OCI-LY1 (cell line): ENCODE data around the gene CMIP.

Source experiments
- H2AFZ ChIP-seq: fragments of 200-600 bp; sonication (generic), shearing (Covaris generic); 2 replicates; pipeline ENCODE4 v1.6.0; 2014; ENCODE audit warnings: antibody characterized with exemption, mild to moderate bottlenecking, low read length
- H3F3A ChIP-seq: fragments of 200-600 bp; sonication (generic), shearing (Covaris generic); 2 replicates; pipeline ENCODE4 v1.6.0; 2014; ENCODE audit warnings: mild to moderate bottlenecking, antibody characterized with exemption, low read length, moderate library complexity; ENCODE audit not compliant: insufficient read depth
- H3K27ac ChIP-seq: fragments of 200-600 bp; sonication (generic); 2 replicates; pipeline ENCODE4 v1.5.1; 2014; ENCODE audit warnings: low read length, mixed run types, mild to moderate bottlenecking, low read depth; ENCODE audit not compliant: poor library complexity, severe bottlenecking
- H3K27me3 ChIP-seq: fragments of 200-600 bp; sonication (generic); 2 replicates; pipeline ENCODE4 v1.6.0; 2014; ENCODE audit warnings: antibody characterized with exemption, mild to moderate bottlenecking, low read length, moderate library complexity; ENCODE audit not compliant: insufficient read depth
- H3K36me3 ChIP-seq: fragments of 200-600 bp; sonication (generic); 2 replicates; pipeline ENCODE4 v1.6.1; 2014; ENCODE audit warnings: mild to moderate bottlenecking, antibody characterized with exemption, low read length, moderate library complexity, mixed read lengths; ENCODE audit not compliant: insufficient read depth
- H3K4me1 ChIP-seq: fragments of 200-600 bp; sonication (generic); 2 replicates; pipeline ENCODE4 v1.5.1; 2014; ENCODE audit warnings: mild to moderate bottlenecking, low read length, moderate library complexity; ENCODE audit not compliant: insufficient read depth, severe bottlenecking
- H3K4me2 ChIP-seq: fragments of 200-600 bp; sonication (generic), shearing (Covaris generic); 2 replicates; pipeline ENCODE4 v1.6.1; 2014; ENCODE audit warnings: low read length
- H3K4me3 ChIP-seq: fragments of 200-600 bp; sonication (generic); 2 replicates; pipeline ENCODE4 v1.5.1; 2014; ENCODE audit warnings: low read length, low read depth, mild to moderate bottlenecking, mixed read lengths; ENCODE audit not compliant: poor library complexity, severe bottlenecking
- H3K79me2 ChIP-seq: fragments of 200-600 bp; shearing (Covaris generic); 2 replicates; pipeline ENCODE4 v1.6.1; 2016; ENCODE audit warnings: mixed run types, low read length, mixed read lengths; ENCODE audit not compliant: insufficient read depth
- H3K9ac ChIP-seq: fragments of 200-600 bp; sonication (generic), shearing (Covaris generic); 2 replicates; pipeline ENCODE4 v1.6.1; 2014; ENCODE audit warnings: mild to moderate bottlenecking, low read length, mixed read lengths
- H3K9me2 ChIP-seq: fragments of 200-600 bp; sonication (generic), shearing (Covaris generic); 2 replicates; pipeline ENCODE4 v1.6.1; 2014; ENCODE audit warnings: low read depth, mild to moderate bottlenecking, low read length, mixed read lengths
- H3K9me3 ChIP-seq: fragments of 200-600 bp; shearing (Covaris generic); 2 replicates; pipeline ENCODE4 v1.6.1; 2014; ENCODE audit warnings: low read length, mixed read lengths
- H4K20me1 ChIP-seq: fragments of 200-600 bp; sonication (generic), shearing (Covaris generic); 2 replicates; pipeline ENCODE4 v1.6.0; 2016; ENCODE audit warnings: mild to moderate bottlenecking, low read length; ENCODE audit not compliant: insufficient read depth
- EZH2 ChIP-seq: fragments of 200-600 bp; sonication (generic), shearing (Covaris generic); IDR thresholded peaks from 2 replicates; pipeline ENCODE4 v1.8.0; 2017; ENCODE audit warnings: borderline replicate concordance, mixed run types, mild to moderate bottlenecking, antibody characterized with exemption, low read length, moderate library complexity, mixed read lengths
- TF ChIP-seq, protein P1 (sequence below): fragments of 200-600 bp; sonication (generic), shearing (Covaris generic); IDR thresholded peaks from 2 replicates; pipeline ENCODE4 v1.5.1; 2017; ENCODE audit warnings: mild to moderate bottlenecking, antibody characterized with exemption, low read length, moderate library complexity, mixed read lengths

CMIP gene

DNA sequence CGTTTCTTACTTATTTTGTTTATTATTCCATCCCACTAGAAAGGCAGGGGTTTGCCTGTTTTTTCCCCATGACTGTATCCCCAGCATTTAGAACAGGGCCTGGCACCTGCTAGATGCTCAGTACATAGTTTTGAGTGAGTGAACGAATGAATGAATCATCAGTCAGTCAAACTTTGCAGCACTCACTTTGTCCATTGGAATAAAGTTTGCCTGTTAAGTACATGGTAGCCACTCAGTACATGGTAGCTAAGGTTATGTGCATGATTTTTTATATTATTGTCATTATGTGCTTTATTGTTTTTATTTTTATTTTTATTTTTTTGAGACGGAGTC lies 88.5 kb downstream of the CMIP start:
- H3K9me3 ChIP-seq = no peaks in the 10 kb centered on the region
- H3K4me3 ChIP-seq = no peak overlapping the region
- peaks cover 12% of the 10 kb centered on the region; the same call in 1 of the 2 replicates for H3K36me3 ChIP-seq
- H3K9ac ChIP-seq = no peak overlapping the region
- TF ChIP-seq, protein P1, sequence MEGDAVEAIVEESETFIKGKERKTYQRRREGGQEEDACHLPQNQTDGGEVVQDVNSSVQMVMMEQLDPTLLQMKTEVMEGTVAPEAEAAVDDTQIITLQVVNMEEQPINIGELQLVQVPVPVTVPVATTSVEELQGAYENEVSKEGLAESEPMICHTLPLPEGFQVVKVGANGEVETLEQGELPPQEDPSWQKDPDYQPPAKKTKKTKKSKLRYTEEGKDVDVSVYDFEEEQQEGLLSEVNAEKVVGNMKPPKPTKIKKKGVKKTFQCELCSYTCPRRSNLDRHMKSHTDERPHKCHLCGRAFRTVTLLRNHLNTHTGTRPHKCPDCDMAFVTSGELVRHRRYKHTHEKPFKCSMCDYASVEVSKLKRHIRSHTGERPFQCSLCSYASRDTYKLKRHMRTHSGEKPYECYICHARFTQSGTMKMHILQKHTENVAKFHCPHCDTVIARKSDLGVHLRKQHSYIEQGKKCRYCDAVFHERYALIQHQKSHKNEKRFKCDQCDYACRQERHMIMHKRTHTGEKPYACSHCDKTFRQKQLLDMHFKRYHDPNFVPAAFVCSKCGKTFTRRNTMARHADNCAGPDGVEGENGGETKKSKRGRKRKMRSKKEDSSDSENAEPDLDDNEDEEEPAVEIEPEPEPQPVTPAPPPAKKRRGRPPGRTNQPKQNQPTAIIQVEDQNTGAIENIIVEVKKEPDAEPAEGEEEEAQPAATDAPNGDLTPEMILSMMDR = no peak
- no peak for TF ChIP-seq EZH2
- H3K4me2 ChIP-seq = no peak overlapping the region
- H3K4me1 ChIP-seq = no peaks in the 10 kb centered on the region
- no peaks in the 10 kb centered on the region for H3K9me2 ChIP-seq
- H3F3A ChIP-seq = no peaks in the 10 kb centered on the region
- no peak overlapping the region for H2AFZ ChIP-seq
- no peaks in the 10 kb centered on the region for H3K27me3 ChIP-seq
- H3K27ac ChIP-seq = no peak overlapping the region
- peaks cover 11% of the 10 kb centered on the region; the same call in 1 of the 2 replicates for H3K79me2 ChIP-seq
- no peaks in the 10 kb centered on the region for H4K20me1 ChIP-seq

DNA sequence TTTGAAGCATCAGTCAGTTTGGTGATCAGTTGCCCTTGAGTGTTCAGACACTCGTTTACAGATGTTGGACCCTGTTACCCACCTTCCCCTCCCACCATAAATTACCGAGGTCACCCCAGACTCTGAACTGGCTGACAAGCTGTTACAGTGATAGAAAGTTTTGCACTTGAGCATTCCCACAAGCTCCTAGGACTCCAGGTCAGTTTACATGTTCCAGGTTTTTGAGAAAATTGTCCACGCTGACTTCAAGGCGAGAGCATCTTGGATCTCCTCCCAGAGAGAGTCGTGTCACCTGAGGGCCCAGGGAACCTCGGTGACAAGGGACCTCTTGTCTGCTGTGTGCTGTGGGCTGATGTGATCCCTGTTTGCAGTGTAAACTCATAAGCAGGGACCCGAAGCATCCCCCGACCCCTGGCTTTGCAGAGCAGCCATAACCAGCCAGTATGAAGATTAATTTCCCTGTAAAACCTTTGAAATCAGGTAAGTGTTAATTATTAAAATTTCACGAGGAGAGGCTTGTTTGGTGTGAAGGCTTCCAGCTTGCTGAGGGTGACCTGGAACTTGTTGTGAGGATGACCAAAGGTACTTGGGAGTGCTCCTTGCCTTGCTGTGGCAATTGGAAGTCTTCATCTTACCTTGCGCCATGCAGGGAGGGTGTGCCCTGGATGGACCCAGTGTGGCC lies 91.2 kb downstream of the CMIP start:
- no peak overlapping the region for H3K27ac ChIP-seq
- no peaks in the 10 kb centered on the region for H3K9me3 ChIP-seq
- H3K79me2 ChIP-seq = peaks cover 12% of the 10 kb centered on the region
- no peaks in the 10 kb centered on the region for H3K4me1 ChIP-seq
- H3F3A ChIP-seq = no peaks in the 10 kb centered on the region
- peaks cover 12% of the 10 kb centered on the region; the same call in 1 of the 2 replicates for H3K36me3 ChIP-seq
- H3K27me3 ChIP-seq = no peaks in the 10 kb centered on the region
- no peaks in the 10 kb centered on the region for H4K20me1 ChIP-seq
- TF ChIP-seq, protein P1 = no peak
- TF ChIP-seq EZH2 = no peak
- H3K4me2 ChIP-seq = no peak overlapping the region
- H3K4me3 ChIP-seq = no peak overlapping the region
- no peak overlapping the region for H2AFZ ChIP-seq
- no peak overlapping the region for H3K9ac ChIP-seq
- H3K9me2 ChIP-seq = no peaks in the 10 kb centered on the region

DNA sequence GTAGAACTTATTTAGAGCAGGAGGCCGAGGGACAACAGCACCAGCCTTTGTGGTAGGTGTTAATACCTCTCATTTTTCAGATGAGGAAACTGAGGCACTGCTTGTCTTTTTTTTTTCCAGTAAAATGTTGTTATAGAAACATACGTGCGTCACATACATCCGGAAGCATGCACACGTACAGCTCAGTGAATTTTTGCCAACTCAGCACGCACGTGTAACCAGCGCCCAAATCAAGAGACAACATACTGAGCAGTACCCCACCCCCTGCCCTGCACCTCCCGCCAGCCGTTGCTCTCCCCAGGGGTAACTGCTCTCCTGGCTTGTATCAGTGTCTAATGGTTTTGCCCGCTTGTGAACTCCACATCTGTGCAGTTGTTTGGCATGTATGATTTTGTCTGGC lies 92.0 kb downstream of the CMIP start:
- Histone ChIP-seq H3K4me2 (no peak overlapping the region), H3K9me2 (no peaks in the 10 kb centered on the region), H3K27ac (no peak overlapping the region), H3K27me3 (no peaks in the 10 kb centered on the region), H3K4me1 (no peaks in the 10 kb centered on the region), H2AFZ (no peak overlapping the region), H3K79me2 (peaks cover 14% of the 10 kb centered on the region), H3K9ac (no peak overlapping the region), H3K4me3 (no peak overlapping the region), H3K36me3 (peaks cover 12% of the 10 kb centered on the region; the same call in 1 of the 2 replicates), H3F3A (no peaks in the 10 kb centered on the region), H4K20me1 (no peaks in the 10 kb centered on the region), H3K9me3 (no peaks in the 10 kb centered on the region)
- TF ChIP-seq EZH2 = no peak
- TF ChIP-seq, protein P1 = no peak
